OCI-M1 (cell line): Measurements from ENCODE around the gene DIDO1.
A peak's percentile ranks its signal among the peaks of the same experiment; 100 is the strongest.

Experiments
- DNase-seq: peaks from one replicate; lab custom pipeline; 2025; lab: John Stamatoyannopoulos, UW

Gene DIDO1

DNA sequence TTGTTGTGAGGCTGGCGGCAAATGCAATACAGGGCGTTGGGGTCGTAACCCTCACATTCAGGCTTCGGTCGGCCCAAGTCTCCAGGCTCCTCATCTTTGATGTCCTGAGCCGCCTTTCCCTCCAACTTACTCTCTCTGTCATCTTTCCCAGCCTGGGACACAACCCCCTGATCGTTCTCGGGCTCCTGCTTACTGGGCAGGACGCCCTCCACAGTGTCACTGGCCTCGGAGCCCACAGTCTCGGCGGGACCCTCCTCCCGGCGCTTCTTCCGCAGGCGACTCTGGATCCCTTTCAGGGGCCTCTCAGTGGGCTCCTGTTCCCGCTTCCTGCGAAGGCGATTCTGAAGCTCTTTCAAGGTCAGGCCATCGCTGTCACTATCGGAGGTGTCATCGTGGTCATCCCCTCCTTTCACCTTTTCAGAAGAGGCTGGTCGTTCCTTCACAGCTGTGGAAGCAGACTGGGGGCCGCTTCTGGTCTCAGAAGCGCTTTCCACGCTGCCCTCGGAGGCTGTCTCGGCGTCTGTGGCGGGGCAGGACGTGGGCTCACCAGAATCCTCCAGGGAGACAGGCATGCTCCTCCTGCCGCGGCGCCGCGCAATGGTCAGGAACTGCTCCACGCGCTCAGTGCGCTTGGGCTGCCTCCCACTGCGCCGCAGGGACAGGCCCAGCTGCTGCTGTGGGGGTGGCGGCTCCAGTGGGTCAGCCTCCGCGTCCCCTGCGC, 15.4 kb downstream of the DIDO1 start:
- no peak for DNase-seq

- DNase-seq: no peak
Measured at GRCh38 chr20:62910217-62910766, 16.0 kb downstream of the DIDO1 start.

GRCh38 chr20:62908971-62909791, 17.1 kb downstream of the DIDO1 start:
- no peak for DNase-seq

DNA sequence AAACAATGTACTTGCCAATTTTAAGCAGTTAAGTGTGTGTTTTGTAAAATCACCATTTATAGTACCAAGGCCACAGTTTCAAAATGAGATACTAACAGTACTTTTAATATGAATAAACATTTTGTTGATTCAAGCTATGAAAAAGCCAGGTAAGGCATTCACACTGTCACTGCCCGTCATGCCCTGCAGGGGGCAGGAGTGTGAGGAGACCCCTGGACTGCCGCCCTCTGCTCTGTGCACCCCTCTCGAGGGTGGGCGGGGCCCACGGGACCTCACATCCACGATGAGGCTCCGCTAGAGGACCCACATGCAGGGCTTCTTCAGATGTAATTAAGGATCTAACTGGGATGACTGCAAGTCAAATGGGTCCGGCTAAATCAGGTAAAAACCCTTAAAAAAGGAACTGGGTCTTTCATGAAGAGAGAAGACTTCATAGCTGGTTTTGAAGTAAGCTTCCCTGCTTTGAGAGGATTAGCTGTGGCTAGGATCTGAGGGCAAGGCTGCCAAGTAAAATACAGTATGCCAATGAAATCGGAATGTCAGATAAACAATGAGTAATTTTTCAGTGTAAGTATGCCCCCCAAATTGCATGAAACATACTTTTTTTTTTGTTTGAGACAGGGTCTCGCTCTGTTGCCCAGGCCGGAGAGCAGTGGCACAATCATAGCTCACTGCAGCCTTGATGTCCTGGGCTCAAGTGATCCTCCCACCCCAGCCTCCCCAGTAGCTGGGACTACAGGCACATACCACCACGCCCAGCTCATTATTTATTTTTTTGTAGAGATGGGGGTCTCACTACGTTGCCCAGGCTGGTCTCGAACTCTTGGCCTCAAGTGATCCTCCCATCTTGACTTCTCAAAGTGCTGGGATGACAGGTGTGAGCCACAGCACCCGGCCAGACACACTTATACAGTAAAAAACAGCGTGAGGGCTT, 18.7 kb downstream of the DIDO1 start:
- no peak for DNase-seq

- no peak for DNase-seq
Measured at GRCh38 chr20:62906647-62907375, 19.5 kb downstream of the DIDO1 start.

DNA sequence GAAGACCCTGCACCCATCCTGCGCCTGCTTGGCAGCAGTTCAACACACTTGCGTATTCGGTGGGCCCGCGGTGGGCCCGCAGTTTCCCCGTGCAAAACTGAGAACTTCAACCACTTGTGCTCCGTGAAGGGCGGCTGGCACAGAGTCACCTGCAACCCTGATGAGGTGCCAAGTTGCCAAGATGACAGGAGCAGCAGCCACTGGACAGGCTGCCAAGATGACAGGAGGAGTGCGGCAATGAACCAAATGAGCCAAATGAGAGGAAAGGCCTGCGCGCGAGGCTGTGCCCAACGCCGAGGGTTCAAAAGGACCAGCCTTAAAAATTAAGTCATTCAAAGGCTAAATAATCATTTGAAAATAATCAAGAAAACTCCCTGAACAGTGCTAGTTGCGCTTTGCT, 20.1 kb downstream of the DIDO1 start:
- DNase-seq: no peak

DNA sequence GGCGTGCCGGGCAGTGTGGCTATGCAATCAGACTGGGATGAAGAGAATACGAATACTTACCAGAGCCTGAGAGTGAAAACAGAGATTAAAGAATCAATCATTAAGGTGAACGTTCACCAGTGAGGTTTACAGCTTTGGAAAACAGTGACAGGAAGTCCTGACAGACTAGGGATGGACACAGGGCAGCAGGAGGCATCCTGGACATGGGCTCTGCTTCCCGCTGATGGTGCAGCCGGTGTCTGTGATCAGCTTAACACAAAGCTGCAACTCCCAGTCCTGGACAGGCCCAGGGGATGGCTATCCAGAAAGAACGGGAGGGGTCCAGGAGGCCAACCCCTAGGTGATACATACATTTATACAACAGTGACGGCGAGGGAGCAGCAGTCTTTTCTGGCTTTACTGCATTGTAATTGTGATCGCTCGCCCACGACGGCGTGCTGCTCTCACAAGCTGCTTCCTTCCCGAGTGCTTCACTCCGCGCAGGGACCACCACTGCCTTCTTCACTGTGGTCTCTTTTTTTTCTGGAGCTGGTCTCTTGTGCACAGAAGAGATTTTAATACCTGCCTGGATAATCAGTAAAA, 20.7 kb downstream of the DIDO1 start:
- no peak for DNase-seq

DNA sequence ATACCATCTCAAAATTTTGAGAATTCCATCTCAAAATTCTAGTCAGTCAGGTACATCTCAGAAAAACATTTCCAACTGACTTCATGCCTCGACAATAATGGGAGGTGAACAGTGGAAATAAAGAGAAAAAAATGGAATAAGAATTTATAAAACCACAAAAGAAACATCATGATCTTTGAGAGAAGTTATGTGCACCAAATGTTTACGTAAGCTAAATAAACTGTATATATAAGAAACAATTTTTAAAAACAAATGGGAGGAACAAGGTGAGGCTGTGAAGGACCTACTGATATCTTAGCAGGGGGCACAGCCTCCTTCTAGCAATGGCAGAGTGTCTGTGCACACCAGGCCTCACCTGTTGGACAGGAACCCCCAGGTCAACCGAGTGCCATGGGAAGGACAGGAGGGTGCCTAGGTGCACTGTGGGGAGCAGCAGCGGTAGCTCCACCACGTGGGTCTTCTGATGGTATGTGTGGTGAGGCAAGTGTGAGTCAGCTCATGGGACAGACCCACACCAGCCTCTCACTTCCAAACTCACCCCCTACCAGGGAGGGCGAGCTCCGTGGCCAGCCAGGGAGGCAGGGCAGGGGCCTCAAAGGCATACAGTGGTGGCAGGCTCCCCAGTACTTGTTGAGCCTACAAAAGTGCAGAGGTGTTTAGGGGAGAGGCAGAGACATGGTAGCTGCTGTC, 23.2 kb downstream of the DIDO1 start:
- DNase-seq: no peak

DNA sequence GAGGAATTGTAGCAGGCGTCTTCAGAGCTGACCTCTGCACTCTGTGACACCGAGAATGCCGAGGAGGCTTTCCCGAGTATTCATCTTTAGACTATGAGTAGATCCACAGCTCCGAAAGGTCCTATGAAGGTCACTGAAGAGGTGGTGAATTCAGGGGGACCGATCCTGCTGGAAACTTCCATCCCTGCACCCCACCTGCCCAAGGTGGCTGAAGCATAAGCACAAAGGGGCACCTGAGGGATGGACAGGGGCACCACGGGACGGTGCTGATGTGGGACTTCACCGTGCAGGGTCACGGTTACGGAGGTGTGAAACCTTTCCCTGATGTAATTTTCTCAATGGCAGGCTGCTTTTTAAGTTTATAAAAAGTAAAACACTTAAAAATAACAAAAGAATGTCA, 24.4 kb downstream of the DIDO1 start:
- DNase-seq: no peak

- DNase-seq: peak; percentile 34
Measured at GRCh38 chr20:62900692-62901584, 25.4 kb downstream of the DIDO1 start.

DNA sequence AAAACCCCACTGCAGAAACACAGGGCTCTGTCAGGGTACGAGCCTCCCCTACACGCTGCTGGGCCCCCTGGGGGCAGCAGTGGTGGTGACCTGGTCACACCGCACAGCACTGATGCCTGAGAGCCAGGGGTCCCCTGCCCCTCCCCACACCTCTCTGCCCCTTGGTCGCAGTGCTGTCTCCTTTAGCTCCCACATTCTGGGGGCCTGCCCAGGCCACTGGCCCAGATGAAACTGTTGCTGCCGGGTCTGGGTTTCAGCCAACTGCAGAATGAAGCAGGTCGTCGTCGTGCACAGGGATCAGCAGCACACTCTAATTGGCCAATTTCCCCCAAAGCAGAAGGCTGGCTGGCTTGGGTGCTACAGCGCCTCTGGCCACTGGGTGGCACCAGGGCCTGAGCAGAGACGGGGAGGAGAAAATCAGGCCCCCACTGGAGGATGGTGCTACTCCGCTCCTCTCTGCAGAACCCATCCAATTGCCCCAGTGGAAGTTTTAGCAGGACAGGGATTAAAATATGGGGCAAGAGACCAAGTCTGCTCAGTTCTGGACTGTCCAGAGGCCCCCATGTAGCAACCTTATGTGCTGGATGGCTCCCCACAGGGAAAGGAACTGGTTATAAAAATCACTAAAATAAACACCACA, 26.1 kb downstream of the DIDO1 start:
- peak; percentile 67 for DNase-seq

DNA sequence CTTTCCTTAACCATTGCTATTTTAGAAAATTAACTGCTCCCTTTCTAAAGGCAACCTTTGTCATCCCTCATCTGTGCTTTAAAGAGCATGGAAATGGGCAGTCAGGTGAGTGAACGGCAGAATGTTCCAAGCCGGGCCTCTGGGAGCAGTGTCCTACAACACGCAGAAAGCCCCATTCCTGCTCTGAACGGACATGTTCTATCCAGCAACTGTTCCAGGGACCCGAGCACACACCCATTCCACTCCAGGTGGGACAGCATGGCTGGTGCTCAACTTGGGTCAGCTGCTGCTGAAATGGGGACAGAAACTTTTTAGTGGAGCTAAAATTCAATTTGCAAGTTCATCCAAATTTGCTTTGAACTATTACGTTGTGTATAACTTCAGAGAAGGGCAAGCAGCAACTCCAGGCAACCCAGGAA, 26.7 kb downstream of the DIDO1 start:
- no peak for DNase-seq

DNA sequence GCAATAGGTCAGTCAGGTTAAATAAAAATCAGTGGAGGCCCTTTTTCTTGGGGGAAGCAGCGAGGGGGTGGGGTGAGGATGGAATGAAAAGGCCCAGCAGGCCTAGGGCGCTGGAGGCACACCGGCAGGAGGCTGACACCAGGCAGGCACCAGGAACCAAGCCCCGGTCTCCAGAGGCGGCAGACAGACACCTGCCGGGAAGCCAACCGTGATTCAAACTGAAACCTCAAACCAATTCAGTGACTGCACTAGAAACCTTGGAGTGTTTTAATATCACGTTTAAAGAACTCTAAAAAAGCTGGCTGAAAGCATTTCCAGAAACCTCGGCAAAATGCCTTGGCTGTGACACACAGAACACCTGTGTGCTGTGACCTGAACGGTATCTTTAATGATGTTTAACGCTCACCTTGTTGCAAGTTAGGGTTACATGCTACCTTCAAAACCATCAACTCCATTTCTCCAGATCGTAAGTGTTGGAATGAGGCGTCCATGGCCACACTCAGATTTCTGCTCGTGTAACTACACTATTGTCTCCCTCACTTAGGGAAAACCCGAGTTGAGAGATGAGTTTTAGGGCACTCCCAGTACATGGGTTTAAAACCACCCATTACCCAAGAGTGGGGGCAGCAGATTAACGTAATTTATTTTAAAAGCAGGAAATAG, 27.2 kb downstream of the DIDO1 start:
- DNase-seq: no peak

GRCh38 chr20:62898093-62898964, 28.0 kb downstream of the DIDO1 start:
- no peak for DNase-seq

DNA sequence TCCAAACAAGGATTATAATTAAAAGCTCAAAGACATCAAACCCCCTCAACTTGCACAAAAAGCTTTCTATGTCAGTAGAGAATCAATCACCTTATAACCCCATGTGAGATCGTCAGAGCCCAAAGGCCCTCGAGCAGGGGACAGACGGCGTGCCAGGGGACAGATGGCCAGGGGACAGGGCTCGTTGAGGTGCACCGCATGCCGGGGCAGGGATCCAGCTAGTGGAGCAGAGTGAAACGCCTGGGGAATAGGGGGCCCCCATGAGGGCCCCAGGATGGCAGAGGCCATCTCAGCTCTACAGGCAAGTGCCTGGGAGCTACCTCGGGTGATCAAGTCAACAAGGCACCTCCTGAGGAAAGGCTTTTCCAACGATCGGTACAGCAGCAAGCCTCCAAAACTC, 28.6 kb downstream of the DIDO1 start:
- no peak for DNase-seq

DNA sequence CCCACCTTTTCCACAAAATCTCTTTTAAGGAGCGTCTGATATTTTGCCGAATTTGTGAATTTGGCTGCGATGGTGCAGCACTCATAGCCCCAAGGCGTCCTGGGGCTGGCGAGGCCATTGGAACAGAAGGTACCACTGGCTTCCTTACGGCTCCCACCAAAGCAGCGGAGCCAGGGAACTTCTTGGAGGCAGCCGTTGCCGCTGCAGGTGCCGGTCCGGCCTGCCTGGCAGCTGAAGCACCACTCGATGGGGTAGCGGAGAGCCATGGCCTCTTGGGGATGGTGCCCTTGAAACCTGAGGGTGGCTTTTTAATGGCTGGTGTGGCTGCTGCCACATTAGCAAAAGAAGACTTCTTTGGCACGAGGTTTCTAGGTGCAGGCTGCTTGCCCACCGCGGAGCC, 29.8 kb downstream of the DIDO1 start:
- DNase-seq: no peak

GRCh38 chr20:62895539-62895938, 30.8 kb downstream of the DIDO1 start:
- no peak for DNase-seq
